ENCODE data around the gene RALGPS2. TPM values are rescaled to one million over a fixed set of nuclear protein-coding genes. Genes with fewer than 3 reads are reported as not detected.

Gene RALGPS2
- total RNA-seq, 1 donor from 2014 or later, result 47.8 TPM

GRCh38 chr1:178724376-178724727, 692 bp upstream of the RALGPS2 start:
- peaks cover 33% of the 10 kb centered on the region for H3K4me1 Mint-ChIP-seq (ENCODE audit: unreplicated experiment)
- H3K27ac Mint-ChIP-seq, result peak overlapping the region; percentile 90
- TF ChIP-seq CTCF (conservative IDR thresholded peaks at IDR 0.05), result no peak
- H3K36me3 Mint-ChIP-seq, result peaks cover 5% of the 10 kb centered on the region
- no peaks in the 10 kb centered on the region for H3K27me3 Mint-ChIP-seq
- H3K9me3 Mint-ChIP-seq, result no peaks in the 10 kb centered on the region
- H3K4me3 Mint-ChIP-seq, result peak overlapping the region; percentile 92
- DNase-seq (ENCODE audit: extremely low spot score, unreplicated experiment), result no peak

GRCh38 chr1:178725466-178726086, 532 bp downstream of the RALGPS2 start:
- Mint-ChIP-seq H3K27me3 (no peaks in the 10 kb centered on the region), H3K4me1 (ENCODE audit: unreplicated experiment) (peaks cover 33% of the 10 kb centered on the region), H3K9me3 (no peaks in the 10 kb centered on the region), H3K4me3 (peak overlapping the region; percentile 88), H3K36me3 (peaks cover 10% of the 10 kb centered on the region), H3K27ac (peak overlapping the region; percentile 93)
- DNase-seq (ENCODE audit: extremely low spot score, unreplicated experiment), result peak; percentile 73
- peak; percentile 35 for TF ChIP-seq CTCF (conservative IDR thresholded peaks at IDR 0.05)

- H3K9me3 Mint-ChIP-seq, result no peaks in the 10 kb centered on the region
- H3K27me3 Mint-ChIP-seq, result no peaks in the 10 kb centered on the region
- H3K36me3 Mint-ChIP-seq, result peaks cover 10% of the 10 kb centered on the region
- peaks cover 33% of the 10 kb centered on the region for H3K4me1 Mint-ChIP-seq (ENCODE audit: unreplicated experiment)
- no peak for TF ChIP-seq CTCF (conservative IDR thresholded peaks at IDR 0.05)
- H3K4me3 Mint-ChIP-seq, result peak overlapping the region; percentile 88
- H3K27ac Mint-ChIP-seq, result peak overlapping the region; percentile 93
- DNase-seq (ENCODE audit: extremely low spot score, unreplicated experiment), result no peak
These were observed 1.1 kb downstream of the RALGPS2 start for GRCh38 chr1:178726087-178726517.

GRCh38 chr1:178726545-178726944, 1.5 kb downstream of the RALGPS2 start:
- DNase-seq (ENCODE audit: extremely low spot score, unreplicated experiment), result no peak
- TF ChIP-seq CTCF (conservative IDR thresholded peaks at IDR 0.05), result no peak
- peaks cover 12% of the 10 kb centered on the region for H3K36me3 Mint-ChIP-seq
- peak overlapping the region; percentile 88 for H3K4me3 Mint-ChIP-seq
- peaks cover under 1% of the 10 kb centered on the region for H3K9me3 Mint-ChIP-seq
- H3K4me1 Mint-ChIP-seq (ENCODE audit: unreplicated experiment), result peaks cover 33% of the 10 kb centered on the region
- no peaks in the 10 kb centered on the region for H3K27me3 Mint-ChIP-seq
- H3K27ac Mint-ChIP-seq, result peak overlapping the region; percentile 93

GRCh38 chr1:178727014-178727895, 2.2 kb downstream of the RALGPS2 start:
- Mint-ChIP-seq H3K27ac (peak overlapping the region; percentile 93), H3K36me3 (peaks cover 19% of the 10 kb centered on the region), H3K27me3 (no peaks in the 10 kb centered on the region), H3K4me3 (peak overlapping the region; percentile 88), H3K9me3 (peaks cover 6% of the 10 kb centered on the region), H3K4me1 (ENCODE audit: unreplicated experiment) (peaks cover 33% of the 10 kb centered on the region)
- no peak for DNase-seq (ENCODE audit: extremely low spot score, unreplicated experiment)
- no peak for TF ChIP-seq CTCF (conservative IDR thresholded peaks at IDR 0.05)

All from type B pancreatic cell (in vitro differentiated cells).